H9 (cell line): ENCODE results near the gene BBS12. TPM values are rescaled to one million over a fixed set of nuclear protein-coding genes. Genes with fewer than 3 reads are reported as not detected.

Experiments used
- DNase-seq: peaks from one replicate; pipeline ENCODE4 v3.0.0-alpha.2; 2017
- H2AFZ ChIP-seq: one replicate; pipeline ENCODE4 v1.6.1; 2013; ENCODE audit warnings: mild to moderate bottlenecking, low read length, control low read depth, moderate library complexity
- H2AK5ac ChIP-seq: 2 replicates; pipeline ENCODE4 v1.6.1; 2013; ENCODE audit warnings: low read length, control low read depth, mixed read lengths; ENCODE audit not compliant: insufficient read length
- H2BK120ac ChIP-seq: one replicate; pipeline ENCODE4 v1.6.1; 2013; ENCODE audit warnings: low read depth, mild to moderate bottlenecking, low read length, control low read depth, inconsistent platforms; ENCODE audit not compliant: poor library complexity, severe bottlenecking
- H2BK12ac ChIP-seq: 2 replicates; pipeline ENCODE4 v1.6.1; 2013; ENCODE audit warnings: low read length, control low read depth, mixed read lengths, low read depth; ENCODE audit not compliant: insufficient read length
- H2BK15ac ChIP-seq: 2 replicates; pipeline ENCODE4 v1.6.1; 2013; ENCODE audit warnings: low read depth, low read length, control low read depth
- H2BK20ac ChIP-seq: one replicate; pipeline ENCODE4 v1.6.1; 2013; ENCODE audit warnings: low read depth, mild to moderate bottlenecking, low read length, control low read depth, inconsistent platforms; ENCODE audit not compliant: poor library complexity, severe bottlenecking
- H2BK5ac ChIP-seq: 2 replicates; pipeline ENCODE4 v1.6.1; 2013; ENCODE audit warnings: low read length, control low read depth, mixed read lengths; ENCODE audit not compliant: insufficient read length
- H3K14ac ChIP-seq: 2 replicates; pipeline ENCODE4 v1.6.1; 2013; ENCODE audit warnings: low read length, control low read depth; ENCODE audit not compliant: insufficient read depth
- H3K18ac ChIP-seq: 2 replicates; pipeline ENCODE4 v1.6.1; 2013; ENCODE audit warnings: low read depth, mild to moderate bottlenecking, mixed read lengths, low read length, control low read depth; ENCODE audit not compliant: insufficient read length
- H3K23ac ChIP-seq: 2 replicates; pipeline ENCODE4 v1.6.1; 2013; ENCODE audit warnings: low read length, control low read depth, mixed read lengths, low read depth; ENCODE audit not compliant: insufficient read length
- H3K23me2 ChIP-seq: 2 replicates; pipeline ENCODE4 v1.6.1; 2013; ENCODE audit warnings: low read depth, mild to moderate bottlenecking, mixed read lengths, low read length, control low read depth; ENCODE audit not compliant: insufficient read length, poor library complexity, severe bottlenecking
- H3K27ac ChIP-seq: 2 replicates; pipeline ENCODE4 v1.5.1; 2013; ENCODE audit warnings: low read length, control low read depth, mixed read lengths, low read depth; ENCODE audit not compliant: insufficient read length
- H3K27me3 ChIP-seq: 2 replicates; pipeline ENCODE4 v1.6.1; 2013; ENCODE audit warnings: low read length, control low read depth, inconsistent platforms; ENCODE audit not compliant: insufficient read depth
- H3K4ac ChIP-seq: 2 replicates; pipeline ENCODE4 v1.6.1; 2013; ENCODE audit warnings: low read depth, mild to moderate bottlenecking, control low read depth, inconsistent platforms, low read length, moderate library complexity
- H3K4me1 ChIP-seq: 2 replicates; pipeline ENCODE4 v1.6.1; 2013; ENCODE audit warnings: low read length, control low read depth, inconsistent platforms; ENCODE audit not compliant: insufficient read depth
- H3K4me2 ChIP-seq: 2 replicates; pipeline ENCODE4 v1.6.1; 2013; ENCODE audit warnings: low read length, control low read depth, mixed read lengths; ENCODE audit not compliant: insufficient read length, insufficient read depth
- H3K56ac ChIP-seq: 2 replicates; pipeline ENCODE4 v1.6.1; 2013; ENCODE audit warnings: low read depth, mild to moderate bottlenecking, mixed read lengths, low read length, control low read depth; ENCODE audit not compliant: insufficient read length
- H3K79me1 ChIP-seq: 2 replicates; pipeline ENCODE4 v1.6.1; 2013; ENCODE audit warnings: low read depth, mild to moderate bottlenecking, moderate library complexity, low read length, control low read depth, inconsistent platforms; ENCODE audit not compliant: insufficient read depth, poor library complexity, severe bottlenecking
- H3K79me2 ChIP-seq: 2 replicates; pipeline ENCODE4 v1.6.1; 2013; ENCODE audit warnings: low read length, control low read depth, inconsistent platforms; ENCODE audit not compliant: insufficient read depth
- H3K9ac ChIP-seq: 2 replicates; pipeline ENCODE4 v1.6.1; 2013; ENCODE audit warnings: low read length, control low read depth, mixed read lengths; ENCODE audit not compliant: insufficient read length; ENCODE audit errors: extremely low read depth
- H3K9me3 ChIP-seq: one replicate; pipeline ENCODE4 v1.6.1; 2013; ENCODE audit warnings: low read depth, low read length, inconsistent platforms; ENCODE audit not compliant: control insufficient read depth
- H3T11ph ChIP-seq: one replicate; pipeline ENCODE4 v1.6.1; 2013; ENCODE audit warnings: mild to moderate bottlenecking, low read length, control low read depth, inconsistent platforms
- H4K20me1 ChIP-seq: one replicate; pipeline ENCODE4 v1.6.1; 2013; ENCODE audit not compliant: control insufficient read depth, insufficient read length, insufficient read depth
- H4K5ac ChIP-seq: 2 replicates; pipeline ENCODE4 v1.6.1; 2013; ENCODE audit warnings: low read depth, mild to moderate bottlenecking, mixed read lengths, low read length, control low read depth; ENCODE audit not compliant: insufficient read length
- H4K8ac ChIP-seq: replicated peaks from 2 replicates; pipeline ENCODE4 v1.6.1; 2013; ENCODE audit warnings: low read length, control low read depth, mixed read lengths, low read depth; ENCODE audit not compliant: insufficient read length
- H4K91ac ChIP-seq: 2 replicates; pipeline ENCODE4 v1.6.1; 2013; ENCODE audit warnings: low read depth, mild to moderate bottlenecking, moderate library complexity, mixed read lengths, low read length, control low read depth; ENCODE audit not compliant: insufficient read length
- H3K27ac Mint-ChIP-seq, 3 experiments: 2 replicates in 2 of 3; 3 replicates in 1 of 3; pipeline ENCODE4 v1.8.0; 2020 to 2021; ENCODE audit warnings: mixed read lengths in 3 of 3, mild to moderate bottlenecking in 1 of 3, moderate library complexity in 1 of 3
- H3K27me3 Mint-ChIP-seq: 2 replicates; pipeline ENCODE4 v1.8.0; 2021; ENCODE audit warnings: low read depth, mild to moderate bottlenecking, moderate library complexity, mixed read lengths
- H3K36me3 Mint-ChIP-seq, 3 experiments: 2 replicates in 2 of 3; 3 replicates in 1 of 3; pipeline ENCODE4 v1.8.0; 2020 to 2021; ENCODE audit warnings: low read depth in 3 of 3, mixed read lengths in 3 of 3; ENCODE audit not compliant: insufficient read depth in 1 of 3
- H3K4me1 Mint-ChIP-seq, 2 experiments: 2 replicates each; pipeline ENCODE4 v1.8.0; 2020; ENCODE audit warnings: mixed read lengths in 2 of 2
- H3K4me3 Mint-ChIP-seq, 2 experiments: 2 replicates in 1 of 2; 3 replicates in 1 of 2; pipeline ENCODE4 v1.8.0; 2020 to 2021; ENCODE audit warnings: mild to moderate bottlenecking in 2 of 2, mixed read lengths in 2 of 2, moderate library complexity in 1 of 2
- H3K9me3 Mint-ChIP-seq, 2 experiments: 2 replicates in 1 of 2; 3 replicates in 1 of 2; pipeline ENCODE4 v1.8.0; 2020; ENCODE audit warnings: mild to moderate bottlenecking in 2 of 2, mixed read lengths in 2 of 2, moderate library complexity in 1 of 2
- WGBS: extraction: QIAGEN DNeasy Blood & Tissue Kit; methylation state at CpG from one replicate; pipeline ENCODE4 v1.1.7; 2013; ENCODE audit warnings: missing lambda C conversion rate, low lambda C conversion rate, mixed read lengths; ENCODE audit not compliant: insufficient read length; ENCODE audit errors: extremely low coverage; 5-methylcytosine and 5-hydroxymethylcytosine counted together
- total RNA-seq: library from RNA; stranded (reverse); gene quantifications from 2 replicates; pipeline ENCODE4 v1.2.1, GENCODE V29; 2021
- TF ChIP-seq, protein P1 (sequence below): fragments of 200-600 bp; sonication (generic); conservative IDR thresholded peaks from 3 replicates; pipeline ENCODE4 v1.8.0; 2021; ENCODE audit warnings: antibody characterized with exemption, mild to moderate bottlenecking

Gene BBS12
- total RNA-seq, 1 experiment from 2014 or later, result 1.2 TPM

DNA sequence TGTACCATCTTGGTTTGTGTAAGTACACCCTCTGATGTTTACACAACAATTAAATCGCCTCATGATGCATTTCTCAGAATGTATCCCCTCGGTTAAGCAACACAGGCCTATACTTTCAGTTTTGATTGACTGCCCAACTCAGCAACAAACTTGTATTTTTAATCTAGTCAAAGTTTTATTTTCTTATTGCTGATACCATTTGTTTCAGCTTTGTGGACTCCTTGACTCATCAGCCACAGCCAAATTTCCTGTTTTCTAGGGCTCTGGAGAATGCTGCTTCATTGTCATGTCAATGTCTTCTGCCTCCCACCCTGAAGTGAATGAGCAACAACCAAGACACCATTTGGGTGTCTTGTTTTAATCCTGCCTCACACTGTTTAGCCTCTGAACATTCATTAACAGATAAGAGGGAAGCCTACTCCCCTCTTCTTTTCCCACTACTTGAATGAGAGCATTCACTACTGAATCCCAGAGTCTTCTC is 14.0 kb downstream of the BBS12 start:
- TF ChIP-seq, protein P1, sequence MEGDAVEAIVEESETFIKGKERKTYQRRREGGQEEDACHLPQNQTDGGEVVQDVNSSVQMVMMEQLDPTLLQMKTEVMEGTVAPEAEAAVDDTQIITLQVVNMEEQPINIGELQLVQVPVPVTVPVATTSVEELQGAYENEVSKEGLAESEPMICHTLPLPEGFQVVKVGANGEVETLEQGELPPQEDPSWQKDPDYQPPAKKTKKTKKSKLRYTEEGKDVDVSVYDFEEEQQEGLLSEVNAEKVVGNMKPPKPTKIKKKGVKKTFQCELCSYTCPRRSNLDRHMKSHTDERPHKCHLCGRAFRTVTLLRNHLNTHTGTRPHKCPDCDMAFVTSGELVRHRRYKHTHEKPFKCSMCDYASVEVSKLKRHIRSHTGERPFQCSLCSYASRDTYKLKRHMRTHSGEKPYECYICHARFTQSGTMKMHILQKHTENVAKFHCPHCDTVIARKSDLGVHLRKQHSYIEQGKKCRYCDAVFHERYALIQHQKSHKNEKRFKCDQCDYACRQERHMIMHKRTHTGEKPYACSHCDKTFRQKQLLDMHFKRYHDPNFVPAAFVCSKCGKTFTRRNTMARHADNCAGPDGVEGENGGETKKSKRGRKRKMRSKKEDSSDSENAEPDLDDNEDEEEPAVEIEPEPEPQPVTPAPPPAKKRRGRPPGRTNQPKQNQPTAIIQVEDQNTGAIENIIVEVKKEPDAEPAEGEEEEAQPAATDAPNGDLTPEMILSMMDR, result no peak
- Histone ChIP-seq H3K4ac (no peak overlapping the region), H3K23me2 (no peaks in the 10 kb centered on the region), H3K27me3 (no peaks in the 10 kb centered on the region), H3K9me3 (no peaks in the 10 kb centered on the region), H3K79me1 (no peaks in the 10 kb centered on the region), H3K23ac (no peak overlapping the region), H3K27ac (no peak overlapping the region), H4K8ac (no peak overlapping the region), H3K18ac (no peak overlapping the region), H3K79me2 (no peaks in the 10 kb centered on the region), H4K5ac (no peak overlapping the region), H2BK120ac (no peak overlapping the region), H3K4me2 (no peak overlapping the region), H2BK15ac (no peak overlapping the region), H3K56ac (no peak overlapping the region), H4K91ac (no peak overlapping the region), H3K14ac (no peak overlapping the region), H3K4me1 (no peaks in the 10 kb centered on the region), H2AK5ac (no peak overlapping the region), H2BK5ac (no peak overlapping the region), H4K20me1 (no peaks in the 10 kb centered on the region), H2AFZ (no peak overlapping the region), H3T11ph (no peak overlapping the region), H2BK20ac (no peak overlapping the region), H3K9ac (no peak overlapping the region), H2BK12ac (no peak overlapping the region)
- H3K36me3 Mint-ChIP-seq, result peaks cover 6 to 20% (median 10%) of the 10 kb centered on the region in 3 experiments; a peak in 6 of 7 replicates
- H3K27ac Mint-ChIP-seq, result peak overlapping the region in 2 of 3 experiments; percentile 36 to 57; a peak in 3 of 7 replicates
- peaks cover 7 to 8% of the 10 kb centered on the region in 2 experiments for H3K9me3 Mint-ChIP-seq
- H3K4me1 Mint-ChIP-seq, result peaks cover 8 to 11% of the 10 kb centered on the region in 2 experiments
- H3K27me3 Mint-ChIP-seq, result no peaks in the 10 kb centered on the region
- DNase-seq, result no peak
- H3K4me3 Mint-ChIP-seq, result no peak overlapping the region
- no CpG with 5 or more reads among the region's 2 CpGs for WGBS
